Astrocyte of the spinal cord (primary cell): ENCODE results near the gene PACS1.

Experiments
- DNase-seq: peaks from one replicate; pipeline ENCODE4 v3.0.0; 2011; ENCODE audit warnings: low read depth, low spot score
- H3K4me3 ChIP-seq: 2 replicates; pipeline ENCODE4 v1.5.1; 2011; ENCODE audit warnings: low read depth, mild to moderate bottlenecking, low read length, moderate library complexity
- in situ Hi-C: cut with HindIII; loops from 2 replicates; pipeline ENCODE4 v1.10.0; 2017; ENCODE audit warnings: low sequenced_read_pairs
- TF ChIP-seq, protein P1 (sequence below): IDR thresholded peaks from 2 replicates; pipeline ENCODE4 v1.5.1; 2012; ENCODE audit warnings: low read depth, mild to moderate bottlenecking, low read length, inconsistent platforms

The PACS1 gene

GRCh38 chr11:66051371-66051765 is 18.7 kb upstream of the PACS1 start:
- DNase-seq: no peak
- peak overlapping the region; percentile 94 for H3K4me3 ChIP-seq
- TF ChIP-seq, protein P1, sequence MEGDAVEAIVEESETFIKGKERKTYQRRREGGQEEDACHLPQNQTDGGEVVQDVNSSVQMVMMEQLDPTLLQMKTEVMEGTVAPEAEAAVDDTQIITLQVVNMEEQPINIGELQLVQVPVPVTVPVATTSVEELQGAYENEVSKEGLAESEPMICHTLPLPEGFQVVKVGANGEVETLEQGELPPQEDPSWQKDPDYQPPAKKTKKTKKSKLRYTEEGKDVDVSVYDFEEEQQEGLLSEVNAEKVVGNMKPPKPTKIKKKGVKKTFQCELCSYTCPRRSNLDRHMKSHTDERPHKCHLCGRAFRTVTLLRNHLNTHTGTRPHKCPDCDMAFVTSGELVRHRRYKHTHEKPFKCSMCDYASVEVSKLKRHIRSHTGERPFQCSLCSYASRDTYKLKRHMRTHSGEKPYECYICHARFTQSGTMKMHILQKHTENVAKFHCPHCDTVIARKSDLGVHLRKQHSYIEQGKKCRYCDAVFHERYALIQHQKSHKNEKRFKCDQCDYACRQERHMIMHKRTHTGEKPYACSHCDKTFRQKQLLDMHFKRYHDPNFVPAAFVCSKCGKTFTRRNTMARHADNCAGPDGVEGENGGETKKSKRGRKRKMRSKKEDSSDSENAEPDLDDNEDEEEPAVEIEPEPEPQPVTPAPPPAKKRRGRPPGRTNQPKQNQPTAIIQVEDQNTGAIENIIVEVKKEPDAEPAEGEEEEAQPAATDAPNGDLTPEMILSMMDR: no peak
- in situ Hi-C loops: no loop called here

DNA sequence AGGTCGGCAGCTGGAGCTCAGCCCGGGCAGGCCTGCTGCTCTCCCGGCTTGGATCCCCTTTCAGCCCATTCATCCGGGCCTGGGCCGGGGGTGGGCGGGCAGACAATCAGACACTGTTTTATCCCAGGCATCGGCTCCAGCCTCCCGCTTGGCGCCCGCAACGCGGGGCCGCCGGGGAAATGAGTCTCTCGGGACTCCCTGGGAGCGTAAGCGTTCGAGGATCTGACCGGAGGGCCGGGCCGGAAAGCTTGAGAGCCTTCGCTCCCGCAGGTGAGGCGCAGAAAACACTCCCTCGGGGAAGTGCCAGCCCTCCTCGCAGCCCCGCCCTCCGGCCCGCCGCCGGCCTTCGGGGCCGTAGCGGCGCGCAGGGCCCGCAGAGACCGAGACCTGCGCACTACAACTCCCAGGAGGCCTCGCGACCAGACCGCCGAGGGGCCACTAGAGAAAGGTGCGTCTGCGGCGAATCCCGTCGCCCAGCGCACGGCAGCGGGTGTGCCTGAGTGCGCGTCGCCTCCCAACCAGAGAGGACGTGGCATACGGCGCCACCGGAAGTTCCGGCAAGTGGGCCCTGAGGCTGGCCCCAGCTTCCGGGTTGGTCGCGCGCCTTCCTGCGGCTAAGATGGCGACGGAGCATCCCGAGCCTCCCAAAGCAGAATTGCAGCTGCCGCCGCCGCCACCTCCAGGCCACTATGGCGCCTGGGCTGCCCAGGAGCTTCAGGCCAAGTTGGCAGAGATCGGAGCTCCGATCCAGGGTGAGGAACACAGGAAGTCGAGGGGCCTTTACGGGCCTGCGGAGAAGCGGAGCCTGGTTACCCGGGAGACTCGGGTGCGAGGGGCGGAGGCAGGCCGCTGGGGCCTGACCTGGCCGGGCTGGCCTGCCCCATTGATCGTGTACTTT is 18.1 kb upstream of the PACS1 start, which contains the start of gene SF3B2:
SF3B2 (plus strand) TSS at position 599 of the 898 bp plus-strand sequence; CDS start at position 620, 21 bp downstream.
- peak within 1 kb of the TSS; percentile 94 for H3K4me3 ChIP-seq

DNA sequence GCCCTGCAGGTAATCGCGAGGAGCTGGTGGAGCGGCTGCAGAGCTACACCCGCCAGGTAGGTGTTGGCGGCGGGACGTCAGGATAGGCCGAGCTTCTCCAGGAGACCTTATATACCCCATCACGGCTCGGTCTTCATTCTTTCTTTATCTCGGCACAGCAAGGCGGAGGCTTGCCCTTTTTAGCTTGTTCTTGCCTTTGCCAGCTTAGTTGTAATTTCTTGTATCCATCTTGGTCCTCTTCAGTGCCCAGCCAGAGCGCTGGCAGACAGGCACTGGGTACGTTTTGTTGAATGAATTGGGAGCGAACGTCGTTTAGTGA is 17.4 kb upstream of the PACS1 start:
- DNase-seq: no peak
- H3K4me3 ChIP-seq: peak overlapping the region; percentile 94
- in situ Hi-C loops: no loop called here
- TF ChIP-seq, protein P1: no peak

More for the DNA sequence above, 18.1 kb upstream of the PACS1 start, which contains the start of gene SF3B2:
- TF ChIP-seq, protein P1: no peak
- in situ Hi-C loops: no loop called here
- peak; percentile 99 for DNase-seq

- H3K4me3 ChIP-seq: no peak overlapping the region
- TF ChIP-seq, protein P1: no peak
- no peak for DNase-seq
- in situ Hi-C loops: no loop called here
Observed at GRCh38 chr11:66055021-66055420, 15.1 kb upstream of the PACS1 start.

- no peak for DNase-seq
- TF ChIP-seq, protein P1: no peak
- in situ Hi-C loops: no loop called here
- H3K4me3 ChIP-seq: no peak overlapping the region
Observed at GRCh38 chr11:66056501-66056900, 13.6 kb upstream of the PACS1 start.

DNA sequence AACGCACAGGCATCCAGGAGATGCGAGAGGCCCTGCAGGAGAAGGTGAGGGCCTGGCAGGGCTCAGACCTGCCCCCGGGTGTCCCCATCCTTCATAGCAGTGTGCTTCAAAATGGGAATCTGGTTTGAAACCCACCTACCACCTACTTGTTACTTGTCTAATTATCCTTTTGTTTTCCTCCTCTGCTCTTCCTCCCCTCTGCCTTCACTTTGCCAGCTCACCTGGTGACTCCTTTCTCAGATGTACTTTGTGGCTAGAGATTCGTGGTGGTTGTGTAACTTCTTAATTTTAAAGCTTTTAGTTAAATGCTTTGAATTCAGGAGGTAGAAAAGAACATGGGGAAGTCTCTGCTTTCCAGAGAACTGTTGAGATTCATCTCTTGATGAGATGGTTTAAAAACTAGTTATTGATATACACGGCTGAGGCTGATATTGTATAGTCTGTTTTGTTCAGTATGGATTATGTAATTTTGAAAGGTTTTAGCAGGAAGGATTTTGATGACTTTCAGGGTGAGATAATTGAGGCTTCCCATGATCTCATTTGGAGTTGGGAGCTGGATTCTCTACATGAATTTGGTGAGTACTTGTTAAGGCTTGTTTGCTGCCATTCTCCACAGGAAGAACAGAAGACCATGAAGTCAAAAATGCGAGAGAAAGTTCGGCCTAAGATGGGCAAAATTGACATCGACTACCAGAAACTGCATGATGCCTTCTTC is 9.9 kb upstream of the PACS1 start:
- in situ Hi-C loops: no loop called here

More for the DNA sequence above, 9.9 kb upstream of the PACS1 start:
- H3K4me3 ChIP-seq: no peak overlapping the region
- no peak for DNase-seq
- TF ChIP-seq, protein P1: no peak
